HCT116 (cell line): ENCODE data around the gene LIX1. TPM values are rescaled to one million over a fixed set of nuclear protein-coding genes. Genes with fewer than 3 reads are reported as not detected.

ENCODE experiments used
- ATAC-seq: fragments of 200-7000 bp; cut with Tn5 transposase; 2 replicates; pipeline ENCODE4 v1.9.1; 2020; ENCODE audit warnings: mild to moderate bottlenecking, moderate library complexity
- BruUV-seq: library from RNA; stranded (reverse); fragments of 400-500 nt; replicated peaks from 2 replicates; lab custom pipeline; 2021; lab: Mats Ljungman, UMichigan
- CTCF ChIA-PET: fragments of 300-600 bp; sonication (Branson Sonifier 250); formaldehyde crosslinking; loops from one replicate; lab custom pipeline; 2021; ENCODE audit warnings: antibody characterized with exemption; lab: Charles Lee
- POLR2A ChIA-PET: fragments of 300-600, 350-600 bp; sonication (Branson Sonifier 250); formaldehyde crosslinking; loops from one replicate; lab custom pipeline; 2021; ENCODE audit warnings: antibody characterized with exemption; lab: Charles Lee
- RAD21 ChIA-PET, 2 experiments: fragments of 300-600 bp; sonication (Branson Sonifier 250); formaldehyde crosslinking; loops; one replicate each; lab custom pipeline; 2023; ENCODE audit warnings: low total read pairs in 2 of 2; ENCODE audit not compliant: uncharacterized antibody in 2 of 2, unreplicated experiment in 2 of 2, low non-redundant PET in 1 of 2; lab: Charles Lee
- DNase-seq: peaks from one replicate; pipeline ENCODE4 v3.0.0-alpha.2; 2010; ENCODE audit warnings: low read depth, low spot score
- H2AFZ ChIP-seq: fragments of 200-600 bp; shearing (Covaris generic), sonication (generic); 2 replicates; pipeline ENCODE4 v1.6.1; 2017; ENCODE audit warnings: low read depth, mixed run types, mixed read lengths, antibody characterized with exemption, low read length; ENCODE audit not compliant: poor library complexity, severe bottlenecking
- H3K27ac ChIP-seq: 2 replicates; pipeline ENCODE4 v1.5.1; 2012; ENCODE audit warnings: low read depth, low read length
- H3K27me3 ChIP-seq: fragments of 200-600 bp; sonication (generic); 2 replicates; pipeline ENCODE4 v1.6.1; 2016; ENCODE audit warnings: mixed run types, low read length, mixed read lengths; ENCODE audit not compliant: insufficient read depth
- H3K36me3 ChIP-seq, 2 experiments: fragments of 200-500 bp in 1 of 2; fragments of 200-600 bp in 1 of 2; sonication (Bioruptor generic) in 1 of 2; sonication (generic) in 1 of 2; 2 replicates each; pipeline versions ENCODE4 v1.5.1 to v1.6.1; 2014 to 2016; ENCODE audit warnings: low read length in 2 of 2, inconsistent platforms in 1 of 2, mixed read lengths in 1 of 2, mixed run types in 1 of 2; ENCODE audit not compliant: insufficient read depth in 2 of 2, control insufficient read depth in 1 of 2
- H3K4me1 ChIP-seq, 2 experiments: fragments of 200-600 bp in 1 of 2; sonication (generic) in 1 of 2; 2 replicates each; pipeline versions ENCODE4 v1.5.1 to v1.6.1; 2012 to 2017; ENCODE audit warnings: low read length in 2 of 2, inconsistent platforms in 1 of 2, mild to moderate bottlenecking in 1 of 2, mixed read lengths in 1 of 2, mixed run types in 1 of 2, moderate library complexity in 1 of 2; ENCODE audit not compliant: insufficient read depth in 2 of 2, control insufficient read depth in 1 of 2
- H3K4me2 ChIP-seq: fragments of 200-600 bp; sonication (generic); 2 replicates; pipeline ENCODE4 v1.6.1; 2017; ENCODE audit warnings: mixed run types, low read length, mixed read lengths
- H3K4me3 ChIP-seq, 2 experiments: fragments of 200-600 bp in 1 of 2; sonication (generic) in 1 of 2; replicated peaks in 1 of 2; 2 replicates each; pipeline ENCODE4 v1.5.1; 2011 to 2016; ENCODE audit warnings: low read length in 2 of 2, control low read depth in 1 of 2, low read depth in 1 of 2, mild to moderate bottlenecking in 1 of 2, mixed read lengths in 1 of 2, mixed run types in 1 of 2
- H3K79me2 ChIP-seq: fragments of 200-600 bp; sonication (generic); 2 replicates; pipeline ENCODE4 v1.6.1; 2017; ENCODE audit warnings: mild to moderate bottlenecking, mixed run types, low read length, moderate library complexity, mixed read lengths; ENCODE audit not compliant: insufficient read depth
- H3K9ac ChIP-seq: fragments of 200-600 bp; sonication (generic); 2 replicates; pipeline ENCODE4 v1.6.1; 2016; ENCODE audit warnings: low read length, mixed read lengths
- H3K9me2 ChIP-seq: fragments of 200-600 bp; sonication (generic), shearing (Covaris generic); 2 replicates; pipeline ENCODE4 v1.6.1; 2017; ENCODE audit warnings: mixed run types, mild to moderate bottlenecking, moderate library complexity; ENCODE audit not compliant: insufficient read depth
- H3K9me3 ChIP-seq, 2 experiments: fragments of 200-500 bp in 1 of 2; fragments of 200-600 bp in 1 of 2; sonication (Bioruptor generic) in 1 of 2; sonication (generic) in 1 of 2; 2 replicates each; pipeline ENCODE4 v1.6.1; 2014 to 2017; ENCODE audit warnings: low read length in 2 of 2, mixed read lengths in 2 of 2, inconsistent platforms in 1 of 2, low read depth in 1 of 2, mild to moderate bottlenecking in 1 of 2, mixed run types in 1 of 2, moderate library complexity in 1 of 2; ENCODE audit not compliant: control insufficient read depth in 1 of 2, insufficient read depth in 1 of 2
- H4K20me1 ChIP-seq: fragments of 200-600 bp; sonication (generic), shearing (Covaris generic); 2 replicates; pipeline ENCODE4 v1.6.1; 2017; ENCODE audit warnings: mixed run types, mild to moderate bottlenecking, moderate library complexity; ENCODE audit not compliant: insufficient read depth
- ATF3 ChIP-seq: IDR thresholded peaks from 2 replicates; pipeline ENCODE4 v1.6.1; 2012
- CBX3 ChIP-seq: IDR thresholded peaks from 2 replicates; pipeline ENCODE4 v1.6.1; 2012; ENCODE audit warnings: low read depth
- CEBPB ChIP-seq: IDR thresholded peaks from 2 replicates; pipeline ENCODE4 v1.6.1; 2012; ENCODE audit warnings: low read depth
- CTCF ChIP-seq, 3 experiments: fragments of 200-600 bp in 1 of 3; sonication (generic) in 1 of 3; IDR thresholded peaks in 2 of 3; conservative IDR thresholded peaks in 1 of 3; 2 replicates each; pipeline ENCODE4 v1.5.1; 2012 to 2017; ENCODE audit warnings: low read depth in 2 of 3, low read length in 2 of 3, antibody characterized with exemption in 1 of 3, borderline replicate concordance in 1 of 3, control low read depth in 1 of 3, mild to moderate bottlenecking in 1 of 3, mixed read lengths in 1 of 3, mixed run types in 1 of 3, moderate library complexity in 1 of 3; ENCODE audit not compliant: insufficient read depth in 1 of 3
- EZH2phosphoT487 ChIP-seq: fragments of 200-600 bp; IDR thresholded peaks from 2 replicates; pipeline ENCODE4 v1.6.1; 2018; ENCODE audit warnings: antibody characterized with exemption, borderline replicate concordance
- FOSL1 ChIP-seq: IDR thresholded peaks from 2 replicates; pipeline ENCODE4 v1.6.1; 2012; ENCODE audit warnings: low read depth
- JUND ChIP-seq: IDR thresholded peaks from 2 replicates; pipeline ENCODE4 v1.6.1; 2012
- RAD21 ChIP-seq: IDR thresholded peaks from 2 replicates; pipeline ENCODE4 v1.6.1; 2012; ENCODE audit warnings: low read depth, mild to moderate bottlenecking
- REST ChIP-seq: IDR thresholded peaks from 2 replicates; pipeline ENCODE4 v1.6.1; 2012; ENCODE audit warnings: low read depth
- SP1 ChIP-seq: IDR thresholded peaks from 2 replicates; pipeline ENCODE4 v1.6.1; 2012; ENCODE audit warnings: low read depth
- SRF ChIP-seq: IDR thresholded peaks from 2 replicates; pipeline ENCODE4 v1.6.1; 2012; ENCODE audit warnings: low read depth
- TCF7L2 ChIP-seq: IDR thresholded peaks from 2 replicates; pipeline ENCODE4 v1.7.0; 2011; ENCODE audit warnings: borderline replicate concordance, inconsistent platforms; ENCODE audit not compliant: insufficient read depth, insufficient read length; ENCODE audit errors: extremely low read depth
- YY1 ChIP-seq: IDR thresholded peaks from 2 replicates; pipeline ENCODE4 v1.6.1; 2011; ENCODE audit warnings: low read length, low read depth, moderate library complexity, mild to moderate bottlenecking; ENCODE audit not compliant: insufficient replicate concordance; ENCODE audit errors: extremely low read depth
- ZBTB33 ChIP-seq: IDR thresholded peaks from 2 replicates; pipeline ENCODE4 v1.6.1; 2011; ENCODE audit warnings: mild to moderate bottlenecking, low read length, moderate library complexity; ENCODE audit not compliant: insufficient replicate concordance; ENCODE audit errors: extremely low read depth
- ZFX ChIP-seq: fragments of 450-650 bp; IDR thresholded peaks from 2 replicates; pipeline ENCODE4 v1.6.1; 2017
- intact Hi-C: fragments of 100-400 bp; cut with micrococcal nuclease; formaldehyde crosslinking; loops from 2 replicates; pipeline ENCODE4 v1.10.0; 2022
- total RNA-seq: library from RNA; stranded (reverse); gene quantifications from one replicate; pipeline ENCODE4 v1.2.1, GENCODE V29; 2021; ENCODE audit not compliant: unreplicated experiment

LIX1 gene
- total RNA-seq, 1 experiment from 2014 or later = not detected

GRCh38 chr5:97071993-97072392 lies 70.4 kb downstream of the LIX1 start:
- Histone ChIP-seq H3K9me3 (no peaks in the 10 kb centered on the region), H3K4me3 (no peak overlapping the region), H3K9me2 (no peaks in the 10 kb centered on the region), H3K36me3 (no peaks in the 10 kb centered on the region), H3K27me3 (no peaks in the 10 kb centered on the region), H3K27ac (no peak overlapping the region), H3K4me2 (no peak overlapping the region), H3K79me2 (no peaks in the 10 kb centered on the region), H2AFZ (no peak overlapping the region), H3K9ac (no peak overlapping the region), H3K4me1 (no peaks in the 10 kb centered on the region), H4K20me1 (no peaks in the 10 kb centered on the region)
- CTCF ChIA-PET = no interaction called here
- no peak for ATAC-seq
- BruUV-seq = no TSS peak
- DNase-seq = no peak
- RAD21 ChIA-PET = no interaction called here
- intact Hi-C loops = no loop called here
- no peak for TF ChIP-seq ZFX
- no peak for TF ChIP-seq REST
- TF ChIP-seq SRF = no peak
- TF ChIP-seq CBX3 = no peak
- no peak for TF ChIP-seq TCF7L2
- TF ChIP-seq FOSL1 = no peak
- no peak for TF ChIP-seq EZH2phosphoT487
- no peak for TF ChIP-seq CEBPB
- no peak for TF ChIP-seq SP1
- no peak for TF ChIP-seq RAD21
- no peak for TF ChIP-seq CTCF (IDR thresholded peaks at IDR 0.05 in 2 of 3, conservative IDR thresholded peaks at IDR 0.05 in 1 of 3; ENCODE audit: borderline replicate concordance in 1 of 3, insufficient read depth in 1 of 3, low read depth in 2 of 3, low read length in 2 of 3)
- TF ChIP-seq ATF3 = no peak
- no peak for TF ChIP-seq YY1
- TF ChIP-seq JUND = no peak
- no peak for TF ChIP-seq ZBTB33
- POLR2A ChIA-PET = no interaction called here
